ENCODE data around the gene RGS3.
A peak's percentile ranks its signal among the peaks of the same experiment; 100 is the strongest.
"Not testable (repeated sequence)": the region's sequence is repeated elsewhere in the genome, so short reads cannot be mapped to it uniquely, and the experiment has no call there.

Gene RGS3

DNA sequence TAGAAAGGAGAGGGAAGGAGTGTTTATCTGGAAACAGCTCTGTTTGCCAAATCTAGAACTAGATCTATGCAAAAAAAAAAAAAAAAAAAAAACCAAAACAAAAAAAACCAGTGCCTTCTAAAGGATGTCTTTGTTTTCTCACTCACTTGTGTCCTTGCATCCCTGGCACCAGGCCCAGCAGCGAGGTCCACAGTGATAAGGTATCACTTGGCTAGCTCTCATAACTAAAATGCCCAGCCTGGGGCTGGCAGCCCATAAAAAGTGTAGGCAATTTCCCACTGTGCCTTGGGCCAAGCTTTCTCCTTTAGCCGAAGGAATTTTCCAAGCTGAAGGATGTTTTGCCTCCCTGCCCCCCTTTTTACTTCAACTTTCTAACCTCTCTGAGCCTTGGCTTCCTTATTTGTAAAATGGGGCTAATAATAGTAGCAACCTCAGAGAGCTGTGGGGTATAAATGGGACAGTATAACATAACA is 20.8 kb downstream of the RGS3 start:
- no peak overlapping the region for H3K4me3 ChIP-seq (ENCODE audit: low read length)
- no peak overlapping the region for H2AFZ ChIP-seq (ENCODE audit: low read depth, low read length)
- H3K9me3 ChIP-seq (ENCODE audit: low read length): no peaks in the 10 kb centered on the region
- H3K4me1 ChIP-seq (ENCODE audit: insufficient read depth, low read length): peaks cover 4% of the 10 kb centered on the region
- no peaks in the 10 kb centered on the region for H3K27me3 ChIP-seq (ENCODE audit: insufficient read depth, low read length)
- no peaks in the 10 kb centered on the region for H3K36me3 ChIP-seq (ENCODE audit: insufficient read depth, low read length)

- Histone ChIP-seq H3K27me3 (ENCODE audit: insufficient read depth, low read length) (no peaks in the 10 kb centered on the region), H3K4me1 (ENCODE audit: insufficient read depth, low read length) (no peaks in the 10 kb centered on the region), H3K4me3 (ENCODE audit: low read length) (no peak overlapping the region), H3K9me3 (ENCODE audit: low read length) (no peaks in the 10 kb centered on the region), H2AFZ (ENCODE audit: low read depth, low read length) (no peak overlapping the region), H3K36me3 (ENCODE audit: insufficient read depth, low read length) (no peaks in the 10 kb centered on the region)
These were observed 22.2 kb downstream of the RGS3 start for GRCh38 chr9:113485761-113486115.

DNA sequence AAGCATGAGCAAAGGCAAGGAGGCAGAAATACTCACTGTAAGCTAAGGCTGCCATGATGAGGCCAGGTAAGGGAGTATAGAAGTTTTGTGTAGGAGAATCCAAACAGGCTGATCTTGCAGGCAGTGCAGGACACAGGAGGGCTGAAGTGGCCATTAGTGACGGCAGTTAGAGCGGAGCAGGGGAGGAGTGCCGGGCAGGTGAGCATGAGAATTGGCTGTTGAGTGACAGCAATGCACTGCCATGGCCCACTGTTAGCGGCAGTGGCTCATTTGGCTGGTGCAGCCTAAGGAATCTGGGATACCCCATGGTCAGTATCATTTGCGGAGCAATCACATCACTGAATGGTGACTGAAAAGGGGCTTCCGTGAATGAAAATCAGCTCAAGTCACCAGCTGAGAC is 22.8 kb downstream of the RGS3 start:
- H3K4me3 ChIP-seq (ENCODE audit: low read length): no peak overlapping the region
- H3K4me1 ChIP-seq (ENCODE audit: insufficient read depth, low read length): no peaks in the 10 kb centered on the region
- no peaks in the 10 kb centered on the region for H3K9me3 ChIP-seq (ENCODE audit: low read length)
- H2AFZ ChIP-seq (ENCODE audit: low read depth, low read length): no peak overlapping the region
- H3K27me3 ChIP-seq (ENCODE audit: insufficient read depth, low read length): no peaks in the 10 kb centered on the region
- H3K36me3 ChIP-seq (ENCODE audit: insufficient read depth, low read length): no peaks in the 10 kb centered on the region

- Histone ChIP-seq H3K36me3 (ENCODE audit: insufficient read depth, low read length) (no peaks in the 10 kb centered on the region), H3K4me1 (ENCODE audit: insufficient read depth, low read length) (peaks cover 11% of the 10 kb centered on the region), H3K9me3 (ENCODE audit: low read length) (no peaks in the 10 kb centered on the region), H3K27me3 (ENCODE audit: insufficient read depth, low read length) (no peaks in the 10 kb centered on the region), H2AFZ (ENCODE audit: low read depth, low read length) (no peak overlapping the region), H3K4me3 (ENCODE audit: low read length) (no peak overlapping the region)
These were observed 24.5 kb downstream of the RGS3 start for GRCh38 chr9:113488071-113488470.

- H2AFZ ChIP-seq (ENCODE audit: low read depth, low read length): no peak overlapping the region
- peaks cover 14% of the 10 kb centered on the region for H3K4me1 ChIP-seq (ENCODE audit: insufficient read depth, low read length)
- no peaks in the 10 kb centered on the region for H3K36me3 ChIP-seq (ENCODE audit: insufficient read depth, low read length)
- no peaks in the 10 kb centered on the region for H3K27me3 ChIP-seq (ENCODE audit: insufficient read depth, low read length)
- no peak overlapping the region for H3K4me3 ChIP-seq (ENCODE audit: low read length)
- no peaks in the 10 kb centered on the region for H3K9me3 ChIP-seq (ENCODE audit: low read length)
These were observed 25.0 kb downstream of the RGS3 start for GRCh38 chr9:113488490-113488889.

DNA sequence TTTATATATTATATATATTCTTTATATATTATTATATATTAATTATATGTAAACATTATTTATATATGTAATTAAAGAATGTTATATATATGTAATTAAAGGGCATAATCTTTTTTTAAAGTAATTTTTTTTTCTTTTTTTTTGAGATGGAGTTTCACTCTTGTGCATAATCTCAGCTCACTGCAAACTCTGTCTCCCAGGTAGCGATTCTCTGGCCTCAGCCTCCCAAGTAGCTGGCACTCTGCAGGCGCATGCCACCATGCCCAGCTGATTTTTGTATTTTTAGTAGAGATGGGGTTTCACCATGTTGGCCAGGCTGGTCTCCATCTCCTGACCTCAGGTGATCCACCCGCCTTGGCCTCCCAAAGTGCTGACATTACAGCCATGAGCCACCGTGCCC is 27.6 kb downstream of the RGS3 start:
- H3K4me3 ChIP-seq (ENCODE audit: low read length); H3K9me3 ChIP-seq (ENCODE audit: low read length); H2AFZ ChIP-seq (ENCODE audit: low read depth, low read length); H3K27me3 ChIP-seq (ENCODE audit: insufficient read depth, low read length); H3K36me3 ChIP-seq (ENCODE audit: insufficient read depth, low read length): not testable (repeated sequence)
- peaks cover 14% of the 10 kb centered on the region for H3K4me1 ChIP-seq (ENCODE audit: insufficient read depth, low read length)

DNA sequence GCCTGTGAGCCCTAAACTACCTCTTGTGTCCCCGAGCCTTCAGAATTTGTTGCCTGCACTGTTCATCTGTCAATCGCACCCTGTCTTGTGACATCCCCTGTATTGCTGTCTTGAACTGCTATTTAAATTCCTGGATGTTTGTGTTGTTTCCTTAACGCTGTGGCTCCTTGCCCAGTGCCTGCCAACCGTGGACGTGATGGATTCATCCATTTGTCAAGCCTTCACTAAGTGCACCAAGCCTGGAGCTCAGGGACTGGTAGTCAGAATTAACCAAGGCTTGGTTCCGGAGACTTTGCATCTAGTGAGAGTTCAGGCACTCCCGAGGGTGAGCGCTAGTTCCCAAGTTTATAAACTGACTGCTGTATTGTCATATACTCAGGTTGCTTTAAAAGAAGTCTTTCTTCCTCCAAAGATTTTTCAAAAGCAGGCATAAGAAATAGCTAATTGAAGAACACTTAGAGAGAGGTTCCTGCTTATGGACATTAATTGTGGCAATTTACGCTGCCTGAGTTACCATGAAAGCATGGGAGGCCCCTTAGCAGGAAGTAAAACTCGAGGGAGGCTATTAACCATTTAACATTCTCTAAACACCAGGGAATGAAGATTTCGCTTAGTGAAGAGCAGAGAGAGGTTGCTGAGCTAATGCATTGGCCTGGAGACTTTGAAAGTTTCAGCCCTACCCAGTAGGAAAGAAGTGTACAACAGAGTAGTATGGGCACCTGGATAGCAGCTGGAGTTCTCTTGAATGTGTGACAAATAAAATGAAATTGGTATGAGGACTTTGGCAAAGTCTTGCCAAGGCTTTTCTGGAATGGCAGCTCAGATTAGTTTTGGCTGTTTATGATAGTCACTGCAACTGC is 29.0 kb downstream of the RGS3 start:
- Histone ChIP-seq H3K9me3 (ENCODE audit: low read length) (no peaks in the 10 kb centered on the region), H3K36me3 (ENCODE audit: insufficient read depth, low read length) (no peaks in the 10 kb centered on the region), H3K4me1 (ENCODE audit: insufficient read depth, low read length) (peaks cover 14% of the 10 kb centered on the region), H3K27me3 (ENCODE audit: insufficient read depth, low read length) (no peaks in the 10 kb centered on the region), H3K4me3 (ENCODE audit: low read length) (no peak overlapping the region), H2AFZ (ENCODE audit: low read depth, low read length) (peak overlapping the region; percentile 30)

DNA sequence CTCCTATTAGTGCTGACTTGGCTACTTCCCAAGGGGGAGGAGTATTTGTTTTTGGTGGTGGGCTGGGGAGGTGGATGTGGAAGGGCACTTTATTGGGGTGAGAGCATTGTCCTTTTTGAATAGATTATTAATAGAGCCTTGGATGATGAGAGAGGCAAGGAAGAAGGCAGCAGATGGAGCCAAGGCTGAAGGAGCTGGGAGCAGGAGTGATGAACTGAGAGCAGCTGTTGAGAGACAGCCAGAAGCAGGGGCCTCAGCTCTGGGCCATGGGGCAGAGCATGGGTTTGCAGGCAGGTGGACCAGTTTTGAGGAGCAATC is 29.6 kb downstream of the RGS3 start:
- Histone ChIP-seq H3K4me3 (ENCODE audit: low read length) (no peak overlapping the region), H3K9me3 (ENCODE audit: low read length) (no peaks in the 10 kb centered on the region), H2AFZ (ENCODE audit: low read depth, low read length) (no peak overlapping the region), H3K4me1 (ENCODE audit: insufficient read depth, low read length) (peaks cover 14% of the 10 kb centered on the region), H3K27me3 (ENCODE audit: insufficient read depth, low read length) (no peaks in the 10 kb centered on the region), H3K36me3 (ENCODE audit: insufficient read depth, low read length) (no peaks in the 10 kb centered on the region)

DNA sequence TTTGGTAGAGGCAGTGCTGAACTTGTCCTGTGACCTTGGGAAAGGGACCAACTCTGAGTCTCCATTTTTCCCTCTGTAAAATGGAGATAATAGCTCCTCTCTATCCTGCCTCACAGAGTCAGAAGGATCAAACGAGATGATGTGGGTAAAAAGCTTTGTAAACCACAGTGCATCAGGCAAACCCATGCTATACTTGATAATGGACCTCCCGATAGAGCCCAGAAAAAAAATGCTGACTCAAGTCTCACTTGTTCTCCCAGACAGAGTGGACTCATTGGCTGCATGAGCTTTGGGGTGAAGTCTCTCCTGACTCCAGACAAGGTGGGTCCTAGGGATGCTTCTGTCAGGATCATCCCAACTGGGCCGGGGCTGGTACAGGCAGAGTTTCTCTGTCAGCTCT is 32.0 kb downstream of the RGS3 start:
- no peaks in the 10 kb centered on the region for H3K9me3 ChIP-seq (ENCODE audit: low read length)
- H3K27me3 ChIP-seq (ENCODE audit: insufficient read depth, low read length): no peaks in the 10 kb centered on the region
- peaks cover 18% of the 10 kb centered on the region for H3K4me1 ChIP-seq (ENCODE audit: insufficient read depth, low read length)
- H3K4me3 ChIP-seq (ENCODE audit: low read length): no peak overlapping the region
- H2AFZ ChIP-seq (ENCODE audit: low read depth, low read length): no peak overlapping the region
- no peaks in the 10 kb centered on the region for H3K36me3 ChIP-seq (ENCODE audit: insufficient read depth, low read length)

DNA sequence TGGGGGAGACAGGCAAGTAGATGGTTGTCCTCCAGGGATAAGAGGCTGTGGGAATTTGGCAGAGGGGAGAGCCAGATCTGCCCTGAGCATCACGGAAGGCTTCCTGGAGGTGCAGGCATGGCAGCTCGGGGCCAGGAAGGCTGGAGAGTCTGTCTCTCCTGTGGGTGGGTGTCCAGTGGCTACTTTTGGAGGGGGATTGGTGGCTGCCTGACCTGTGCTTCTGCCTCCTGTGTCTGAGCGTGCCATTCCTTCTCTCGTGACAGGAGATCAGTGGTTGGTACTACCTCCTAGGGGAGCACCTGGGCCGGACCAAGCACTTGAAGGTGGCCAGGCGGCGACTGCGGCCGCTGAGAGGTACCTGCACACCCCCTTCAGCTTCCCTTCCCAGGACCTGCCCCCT is 33.5 kb downstream of the RGS3 start:
- H3K9me3 ChIP-seq (ENCODE audit: low read length): no peaks in the 10 kb centered on the region
- H3K4me3 ChIP-seq (ENCODE audit: low read length): no peak overlapping the region
- no peaks in the 10 kb centered on the region for H3K36me3 ChIP-seq (ENCODE audit: insufficient read depth, low read length)

DNA sequence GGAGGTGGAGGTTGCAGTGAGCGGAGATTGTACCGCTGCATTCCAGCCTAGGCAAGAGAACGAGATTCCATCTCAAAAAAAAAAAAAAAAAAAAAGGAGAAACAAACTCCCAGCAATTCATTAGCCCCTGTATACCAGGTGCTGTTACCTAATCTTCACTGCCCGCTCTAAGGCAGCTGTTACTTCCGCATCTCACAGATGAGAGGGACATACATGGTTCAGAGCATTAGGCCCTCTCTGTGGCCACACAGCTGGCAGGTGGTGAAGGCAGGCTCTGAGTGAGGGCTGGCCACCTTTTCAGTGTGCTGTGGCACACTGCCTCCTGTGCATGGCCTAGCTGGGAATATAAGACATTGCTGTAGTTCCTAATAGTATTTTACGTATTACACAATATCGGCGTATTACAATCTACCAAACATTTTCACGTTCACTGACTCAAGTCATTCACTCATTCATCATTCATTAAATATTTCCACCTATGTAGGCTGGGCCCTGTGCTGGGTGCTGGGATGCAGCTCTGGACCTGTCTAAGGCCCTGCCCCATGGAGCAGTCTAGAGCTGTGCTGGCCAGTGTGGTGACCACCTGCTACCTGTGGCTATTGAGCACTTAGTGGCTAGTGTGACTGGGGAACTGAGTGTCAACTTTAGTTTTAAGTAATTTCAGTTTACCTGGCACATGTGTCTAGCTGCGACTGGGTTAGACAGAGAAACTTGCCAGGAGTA is 35.8 kb downstream of the RGS3 start:
- peaks cover 39% of the 10 kb centered on the region for H3K4me1 ChIP-seq (ENCODE audit: insufficient read depth, low read length)

More for the DNA sequence above, 33.5 kb downstream of the RGS3 start:
- H3K4me1 ChIP-seq (ENCODE audit: insufficient read depth, low read length): peaks cover 30% of the 10 kb centered on the region
- no peaks in the 10 kb centered on the region for H3K27me3 ChIP-seq (ENCODE audit: insufficient read depth, low read length)
- no peak overlapping the region for H2AFZ ChIP-seq (ENCODE audit: low read depth, low read length)

DNA sequence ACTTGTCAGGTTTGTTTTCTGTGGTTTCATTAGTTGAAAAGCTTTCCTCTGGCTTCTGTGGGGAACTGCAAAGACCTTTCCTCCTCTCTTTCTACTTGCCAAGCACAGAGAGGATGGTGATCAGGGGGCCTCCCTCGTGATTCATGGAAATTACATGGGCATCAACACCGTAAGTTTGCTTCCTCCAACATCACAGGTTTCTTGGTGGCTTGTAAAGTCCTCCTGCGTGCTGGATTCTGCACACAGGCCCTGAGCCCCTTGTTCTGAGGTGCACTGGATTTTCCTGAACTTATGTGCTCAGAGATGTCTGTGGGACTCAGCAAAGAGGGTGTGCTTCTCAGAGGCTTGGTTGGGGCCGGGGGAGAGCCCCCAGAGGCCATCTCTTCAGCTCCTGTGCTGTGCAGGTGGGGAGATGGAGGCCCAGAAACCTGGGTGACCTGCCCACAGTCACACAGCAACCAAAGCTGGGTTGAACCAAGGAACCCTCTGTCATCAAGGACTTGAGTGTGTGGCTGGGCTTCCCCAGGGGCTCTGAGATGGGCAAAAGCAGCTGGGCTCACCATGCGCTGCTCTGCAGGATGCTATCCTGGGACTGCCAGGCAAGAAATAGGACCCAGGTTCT is 36.5 kb downstream of the RGS3 start:
- H3K27me3 ChIP-seq (ENCODE audit: insufficient read depth, low read length): no peaks in the 10 kb centered on the region
- H3K4me3 ChIP-seq (ENCODE audit: low read length): no peak overlapping the region
- peaks cover 45% of the 10 kb centered on the region for H3K4me1 ChIP-seq (ENCODE audit: insufficient read depth, low read length)
- no peaks in the 10 kb centered on the region for H3K36me3 ChIP-seq (ENCODE audit: insufficient read depth, low read length)
- no peaks in the 10 kb centered on the region for H3K9me3 ChIP-seq (ENCODE audit: low read length)
- no peak overlapping the region for H2AFZ ChIP-seq (ENCODE audit: low read depth, low read length)

More for the DNA sequence above, 35.8 kb downstream of the RGS3 start:
- Histone ChIP-seq H3K36me3 (ENCODE audit: insufficient read depth, low read length) (no peaks in the 10 kb centered on the region), H3K4me3 (ENCODE audit: low read length) (no peak overlapping the region), H3K9me3 (ENCODE audit: low read length) (no peaks in the 10 kb centered on the region), H2AFZ (ENCODE audit: low read depth, low read length) (no peak overlapping the region), H3K27me3 (ENCODE audit: insufficient read depth, low read length) (no peaks in the 10 kb centered on the region)

- Histone ChIP-seq H3K4me1 (ENCODE audit: insufficient read depth, low read length) (peaks cover 56% of the 10 kb centered on the region), H3K27me3 (ENCODE audit: insufficient read depth, low read length) (no peaks in the 10 kb centered on the region), H3K4me3 (ENCODE audit: low read length) (peak overlapping the region; percentile 28)
These were observed 37.7 kb downstream of the RGS3 start for GRCh38 chr9:113501129-113501686.

More at GRCh38 chr9:113501129-113501686, 37.7 kb downstream of the RGS3 start:
- Histone ChIP-seq H3K9me3 (ENCODE audit: low read length) (no peaks in the 10 kb centered on the region), H2AFZ (ENCODE audit: low read depth, low read length) (peak overlapping the region; percentile 35), H3K36me3 (ENCODE audit: insufficient read depth, low read length) (no peaks in the 10 kb centered on the region)

Data from neuron (in vitro differentiated cells).